ENCODE measurements around the gene MOV10. TPM values are rescaled to one million over a fixed set of nuclear protein-coding genes. Genes with fewer than 3 reads are reported as not detected.

The MOV10 gene
- total and polyA plus RNA-seq, 2 donors from 2014 or later = 60.6 to 62.5 TPM

GRCh38 chr1:112712191-112712590 is 37.7 kb downstream of the MOV10 start:
- no peak for TF ChIP-seq CTCF (IDR thresholded peaks at IDR 0.05; ENCODE audit: borderline replicate concordance, extremely low read depth, insufficient read depth)
- H3K4me3 ChIP-seq (ENCODE audit: low read length in 3 of 3) = no peak overlapping the region
- no peak overlapping the region for H3K27ac ChIP-seq (ENCODE audit: low read depth in 2 of 2, low read length in 2 of 2)
- H3K9me3 ChIP-seq (ENCODE audit: control insufficient read depth in 2 of 3, insufficient read depth in 1 of 3, low read length in 3 of 3) = no peaks in the 10 kb centered on the region
- DNase-seq = peak in 2 of 5 donors; percentile 59 to 68
- H3K4me1 ChIP-seq (ENCODE audit: control insufficient read depth in 2 of 3, insufficient read depth in 2 of 3, low read depth in 1 of 3, low read length in 3 of 3) = peaks cover 0 to 25% (median 17%) of the 10 kb centered on the region in 3 donors
- no peak for FAIRE-seq
- intact Hi-C loops (cut with DNase I) = no loop called here
- no peaks in the 10 kb centered on the region for H3K27me3 ChIP-seq (ENCODE audit: control insufficient read depth, insufficient read depth, low read length)
- no peaks in the 10 kb centered on the region for H3K36me3 ChIP-seq (ENCODE audit: control insufficient read depth in 2 of 3, insufficient read depth in 3 of 3, low read length in 3 of 3)
- H3K9ac ChIP-seq (ENCODE audit: low read length in 3 of 3) = no peak overlapping the region

DNA sequence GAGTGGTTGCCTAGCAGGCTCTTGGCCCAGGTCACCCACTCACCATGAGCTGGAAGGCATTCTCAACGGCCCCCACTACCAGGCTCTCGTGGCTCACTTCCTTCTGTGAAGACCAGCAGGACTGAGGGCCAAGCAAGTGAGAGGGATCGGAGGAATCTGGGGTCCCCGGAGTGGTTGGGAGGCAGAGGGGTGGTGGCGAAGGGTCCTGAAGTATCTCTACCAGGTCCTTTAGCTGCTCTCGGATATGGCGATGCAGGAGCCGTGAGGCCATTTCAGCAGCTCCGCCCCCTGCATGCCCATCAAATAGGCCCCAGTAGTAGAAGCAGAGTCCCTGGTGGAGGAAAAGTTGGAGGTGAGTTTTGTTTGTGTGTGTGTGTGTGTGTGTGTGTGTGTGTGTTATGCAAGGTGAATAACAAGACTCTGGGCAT is 38.3 kb downstream of the MOV10 start:
- Histone ChIP-seq H3K36me3 (ENCODE audit: control insufficient read depth in 2 of 3, insufficient read depth in 3 of 3, low read length in 3 of 3) (no peaks in the 10 kb centered on the region), H3K4me3 (ENCODE audit: low read length in 3 of 3) (no peak overlapping the region), H3K9ac (ENCODE audit: low read length in 3 of 3) (no peak overlapping the region), H3K27ac (ENCODE audit: low read depth in 2 of 2, low read length in 2 of 2) (no peak overlapping the region), H3K27me3 (ENCODE audit: control insufficient read depth, insufficient read depth, low read length) (no peaks in the 10 kb centered on the region), H3K9me3 (ENCODE audit: control insufficient read depth in 2 of 3, insufficient read depth in 1 of 3, low read length in 3 of 3) (no peaks in the 10 kb centered on the region), H3K4me1 (ENCODE audit: control insufficient read depth in 2 of 3, insufficient read depth in 2 of 3, low read depth in 1 of 3, low read length in 3 of 3) (peaks cover 0 to 22% (median 15%) of the 10 kb centered on the region in 3 donors)
- DNase-seq (no peak), FAIRE-seq (no peak)
- TF ChIP-seq CTCF (IDR thresholded peaks at IDR 0.05; ENCODE audit: borderline replicate concordance, extremely low read depth, insufficient read depth) = no peak
- intact Hi-C loops (cut with DNase I) = no loop called here

DNA sequence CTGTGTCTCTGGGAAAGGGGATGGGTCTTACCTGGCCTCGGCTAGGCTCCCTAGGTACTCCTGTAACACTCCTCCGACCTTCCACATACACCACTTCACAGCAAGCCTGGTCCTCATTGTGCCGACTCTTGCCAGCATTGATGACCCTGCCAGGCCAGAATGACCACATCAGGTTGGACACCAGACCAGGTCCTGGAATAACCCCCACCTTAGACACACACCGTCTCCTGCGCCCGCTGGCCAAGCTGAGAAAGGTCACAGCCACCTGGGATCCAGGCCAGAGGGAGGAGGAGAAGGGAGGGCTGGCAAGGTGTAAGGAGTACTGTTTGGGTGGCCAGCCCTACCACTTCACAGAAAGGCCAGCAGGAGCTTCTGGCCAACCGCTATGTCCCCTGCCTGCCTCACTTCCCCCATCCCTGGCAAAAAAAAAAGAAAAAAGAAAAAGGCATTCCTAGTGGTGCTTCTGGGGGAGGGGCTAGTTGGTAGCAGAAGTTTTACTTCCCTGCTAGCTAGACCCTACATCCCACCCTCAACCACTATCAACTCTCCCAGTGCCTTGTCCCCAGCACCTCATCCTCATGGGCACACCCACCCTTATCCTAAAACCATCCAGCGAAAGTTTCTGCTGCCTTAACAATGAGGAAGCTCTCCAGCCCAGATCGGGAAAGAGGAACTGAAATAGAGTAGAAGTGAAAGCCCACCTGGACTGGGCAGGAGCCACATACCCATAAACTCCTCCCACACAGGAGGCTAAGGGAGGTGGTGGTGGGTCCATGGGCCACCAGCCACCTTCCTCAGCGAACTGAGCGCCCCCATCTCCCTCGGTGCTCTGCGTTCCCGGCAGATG is 39.2 kb downstream of the MOV10 start:
- peak; percentile 3 for TF ChIP-seq CTCF (IDR thresholded peaks at IDR 0.05; ENCODE audit: borderline replicate concordance, extremely low read depth, insufficient read depth)
- Histone ChIP-seq H3K4me3 (ENCODE audit: low read length in 3 of 3) (peak overlapping the region in 1 of 3 donors; percentile 64), H3K36me3 (ENCODE audit: control insufficient read depth in 2 of 3, insufficient read depth in 3 of 3, low read length in 3 of 3) (no peaks in the 10 kb centered on the region), H3K4me1 (ENCODE audit: control insufficient read depth in 2 of 3, insufficient read depth in 2 of 3, low read depth in 1 of 3, low read length in 3 of 3) (peaks cover 0 to 22% (median 12%) of the 10 kb centered on the region in 3 donors), H3K9ac (ENCODE audit: low read length in 3 of 3) (peak overlapping the region in 2 of 3 donors; percentile 18 to 40), H3K9me3 (ENCODE audit: control insufficient read depth in 2 of 3, insufficient read depth in 1 of 3, low read length in 3 of 3) (no peaks in the 10 kb centered on the region), H3K27me3 (ENCODE audit: control insufficient read depth, insufficient read depth, low read length) (peaks cover 2% of the 10 kb centered on the region), H3K27ac (ENCODE audit: low read depth in 2 of 2, low read length in 2 of 2) (no peak overlapping the region)
- FAIRE-seq = no peak
- peak in 3 of 5 donors; percentile 53 to 81 (median 70) for DNase-seq
- intact Hi-C loops (cut with DNase I) = no loop called here

Measured in kidney (tissue), 14 donors.